Mononuclear cell (primary cell): Measurements from ENCODE around the gene MAFG. TPM values are rescaled to one million over a fixed set of nuclear protein-coding genes. Genes with fewer than 3 reads are reported as not detected.
A peak's percentile ranks its signal among the peaks of the same experiment; 100 is the strongest.

Source experiments
- H3K27me3 ChIP-seq: 2 replicates; pipeline ENCODE4 v1.6.0; 2011; ENCODE audit warnings: low read length, control low read depth; ENCODE audit not compliant: insufficient read depth
- H3K4me1 ChIP-seq: 2 replicates; pipeline ENCODE4 v1.5.1; 2011; ENCODE audit warnings: mild to moderate bottlenecking, low read length, control low read depth; ENCODE audit not compliant: insufficient read depth
- H3K4me3 ChIP-seq: 2 replicates; pipeline ENCODE4 v1.5.1; 2011; ENCODE audit warnings: mild to moderate bottlenecking, low read length, moderate library complexity
- H3K9me3 ChIP-seq: 2 replicates; pipeline ENCODE4 v1.5.1; 2011; ENCODE audit warnings: low read depth, mild to moderate bottlenecking, control low read depth, low read length
- total RNA-seq: library from RNA; depleted of rRNA; stranded (reverse); fragments of >200 nt; gene quantifications from one replicate; pipeline ENCODE4 v1.2.3, GENCODE V29; 2012

The MAFG gene
- total RNA-seq, 1 donor = 14.9 TPM

DNA sequence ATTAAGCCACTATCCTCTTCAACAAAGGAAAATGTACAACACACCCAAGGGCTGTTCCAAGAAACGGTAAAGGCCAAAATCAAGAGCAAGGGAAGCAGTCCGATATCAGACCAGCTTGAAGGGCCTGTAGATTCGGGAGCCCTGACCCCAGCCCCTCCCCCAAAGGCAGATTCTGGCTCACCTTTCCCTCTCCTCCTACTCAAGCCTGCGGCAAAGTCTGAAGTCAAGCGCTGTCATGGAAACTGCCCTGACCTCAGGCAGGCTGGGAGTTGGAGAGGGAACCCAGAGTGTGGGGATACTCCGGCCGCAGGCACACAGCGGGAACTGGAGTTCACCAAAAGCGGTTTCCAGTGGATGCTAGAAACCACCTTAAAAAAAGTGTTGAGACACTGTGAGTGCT, 37.9 kb downstream of the MAFG start:
- no peaks in the 10 kb centered on the region for H3K9me3 ChIP-seq
- no peaks in the 10 kb centered on the region for H3K27me3 ChIP-seq
- H3K4me1 ChIP-seq = peaks cover 22% of the 10 kb centered on the region
- no peak overlapping the region for H3K4me3 ChIP-seq

- H3K4me1 ChIP-seq = peaks cover 22% of the 10 kb centered on the region
- H3K9me3 ChIP-seq = no peaks in the 10 kb centered on the region
- H3K4me3 ChIP-seq = no peak overlapping the region
- no peaks in the 10 kb centered on the region for H3K27me3 ChIP-seq
These were observed 38.4 kb downstream of the MAFG start for GRCh38 chr17:81888988-81889595.

DNA sequence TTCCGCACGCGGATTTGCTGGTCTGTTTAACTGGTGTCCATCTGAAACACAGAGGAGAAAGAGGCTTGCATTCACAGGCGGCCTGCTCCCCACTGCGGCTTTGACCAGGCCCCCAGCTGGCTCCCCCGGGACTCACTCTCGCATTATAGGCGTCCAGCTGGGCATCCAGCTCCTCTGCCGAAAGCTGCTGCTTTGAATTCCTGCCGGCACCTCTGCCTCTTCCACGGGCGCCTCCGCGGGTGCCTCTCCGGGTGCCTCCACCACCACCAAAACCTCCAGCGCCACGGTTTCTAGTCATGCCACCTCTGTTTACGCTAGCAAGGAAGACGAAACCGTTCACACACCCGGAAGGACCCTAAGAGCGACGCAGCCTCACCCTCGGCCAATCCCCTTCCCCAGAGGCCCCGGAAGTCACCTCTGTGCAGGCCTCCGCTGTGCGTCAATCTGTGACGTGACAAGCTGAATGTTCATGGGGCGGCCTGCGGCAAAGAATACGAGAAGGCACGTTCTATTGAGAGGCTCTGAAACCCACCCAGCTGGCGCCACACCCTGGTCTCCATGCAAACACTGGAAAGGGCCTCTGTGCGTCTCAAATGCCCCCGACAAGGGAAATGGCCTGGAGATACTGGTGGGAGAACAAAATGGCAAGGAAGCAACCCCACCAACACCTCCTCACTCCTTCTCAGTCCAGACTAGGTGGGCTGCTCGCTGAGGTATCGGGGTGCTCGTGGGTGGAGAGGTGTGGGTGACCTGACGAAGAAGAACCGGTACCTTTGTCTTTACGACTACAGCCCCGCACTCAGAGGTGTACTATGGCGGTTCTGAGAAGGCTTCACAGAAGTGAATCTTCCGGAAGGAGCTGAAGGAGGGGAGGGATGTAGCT, 39.2 kb downstream of the MAFG start:
- H3K4me1 ChIP-seq = peaks cover 22% of the 10 kb centered on the region
- H3K9me3 ChIP-seq = no peaks in the 10 kb centered on the region
- H3K27me3 ChIP-seq = no peaks in the 10 kb centered on the region
- no peak overlapping the region for H3K4me3 ChIP-seq

DNA sequence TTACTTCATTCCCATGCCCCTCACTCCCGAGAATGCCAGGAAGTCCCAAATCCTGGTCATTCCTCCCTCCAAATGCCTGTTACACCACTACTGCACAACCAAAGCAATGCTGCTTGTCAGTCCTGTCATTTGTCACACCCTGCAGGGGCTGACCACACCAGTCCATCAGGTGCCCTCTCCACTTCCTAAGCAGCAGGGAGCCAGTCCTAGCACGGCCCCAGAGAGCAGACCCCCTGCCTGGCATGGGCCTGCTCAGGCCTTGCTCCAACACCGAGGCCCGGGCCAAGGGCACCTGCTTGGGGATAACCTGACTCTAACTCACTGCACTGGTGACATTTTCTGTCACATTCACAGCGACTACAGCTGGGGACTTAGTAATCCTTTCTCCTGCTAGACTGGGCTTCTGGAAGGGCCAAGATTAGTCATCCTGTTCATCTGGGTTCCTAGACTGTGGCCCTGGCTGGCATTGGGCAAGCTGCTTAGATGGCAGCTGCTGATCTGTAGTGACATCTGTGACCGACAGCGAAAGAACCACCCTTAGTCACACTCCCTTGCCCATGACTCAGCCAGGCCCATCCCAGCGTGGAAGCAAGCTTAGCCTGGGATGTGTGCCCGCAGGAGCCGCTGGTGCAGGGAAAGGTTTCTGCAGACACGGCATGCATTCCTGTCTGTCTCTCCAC, 41.5 kb downstream of the MAFG start:
- no peaks in the 10 kb centered on the region for H3K9me3 ChIP-seq
- H3K4me1 ChIP-seq = peaks cover 13% of the 10 kb centered on the region
- no peak overlapping the region for H3K4me3 ChIP-seq
- no peaks in the 10 kb centered on the region for H3K27me3 ChIP-seq

DNA sequence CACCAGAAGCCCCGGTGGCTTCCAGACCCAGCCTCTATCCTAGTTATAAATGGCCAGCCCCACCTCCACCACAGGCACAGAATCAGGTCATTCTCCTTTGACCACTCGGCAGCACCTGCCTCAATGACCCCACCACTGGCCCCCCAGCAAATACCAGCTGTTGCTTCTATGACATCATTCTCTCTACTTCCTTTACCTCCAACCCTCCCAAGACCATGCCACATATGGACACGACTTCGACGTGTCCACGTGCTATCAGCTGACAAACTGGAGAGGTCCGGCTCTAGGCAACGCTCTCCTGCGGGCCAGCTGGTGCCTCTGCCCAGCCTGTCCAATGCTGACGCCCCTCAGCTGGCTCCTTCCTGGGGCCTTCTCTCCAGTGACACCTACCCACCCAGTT, 42.1 kb downstream of the MAFG start:
- Histone ChIP-seq H3K9me3 (no peaks in the 10 kb centered on the region), H3K4me3 (no peak overlapping the region)

DNA sequence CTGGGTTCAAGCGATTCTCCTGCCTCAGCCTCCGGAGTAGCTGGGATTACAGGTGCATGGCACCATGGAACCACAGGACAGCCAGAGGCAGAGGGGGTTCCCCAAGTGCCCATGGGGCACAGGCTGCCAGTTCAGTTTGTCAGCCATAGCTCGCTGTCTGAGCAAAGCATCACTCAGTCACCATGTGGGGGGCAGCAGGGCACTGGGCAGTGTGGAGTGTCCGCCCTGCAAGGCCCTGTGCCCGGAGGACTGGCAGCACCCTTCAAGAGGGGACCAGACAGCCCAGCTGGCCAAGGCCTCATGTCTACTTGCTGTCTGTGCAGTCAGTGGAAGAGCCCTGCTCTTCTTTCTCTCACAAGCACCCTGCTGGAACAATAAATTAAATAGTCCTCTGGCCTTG, 42.6 kb downstream of the MAFG start:
- no peak overlapping the region for H3K4me3 ChIP-seq
- H3K27me3 ChIP-seq = no peaks in the 10 kb centered on the region
- H3K9me3 ChIP-seq = no peaks in the 10 kb centered on the region
- peaks cover 4% of the 10 kb centered on the region for H3K4me1 ChIP-seq

More for the DNA sequence above, 42.1 kb downstream of the MAFG start:
- no peaks in the 10 kb centered on the region for H3K27me3 ChIP-seq
- H3K4me1 ChIP-seq = peaks cover 9% of the 10 kb centered on the region

- H3K27me3 ChIP-seq = no peaks in the 10 kb centered on the region
- no peak overlapping the region for H3K4me3 ChIP-seq
- no peaks in the 10 kb centered on the region for H3K9me3 ChIP-seq
- no peaks in the 10 kb centered on the region for H3K4me1 ChIP-seq
These were observed 43.0 kb downstream of the MAFG start for GRCh38 chr17:81884520-81884919.

- Histone ChIP-seq H3K27me3 (no peaks in the 10 kb centered on the region), H3K4me1 (no peaks in the 10 kb centered on the region), H3K4me3 (no peak overlapping the region), H3K9me3 (no peaks in the 10 kb centered on the region)
These were observed 48.4 kb downstream of the MAFG start for GRCh38 chr17:81879121-81879520.

DNA sequence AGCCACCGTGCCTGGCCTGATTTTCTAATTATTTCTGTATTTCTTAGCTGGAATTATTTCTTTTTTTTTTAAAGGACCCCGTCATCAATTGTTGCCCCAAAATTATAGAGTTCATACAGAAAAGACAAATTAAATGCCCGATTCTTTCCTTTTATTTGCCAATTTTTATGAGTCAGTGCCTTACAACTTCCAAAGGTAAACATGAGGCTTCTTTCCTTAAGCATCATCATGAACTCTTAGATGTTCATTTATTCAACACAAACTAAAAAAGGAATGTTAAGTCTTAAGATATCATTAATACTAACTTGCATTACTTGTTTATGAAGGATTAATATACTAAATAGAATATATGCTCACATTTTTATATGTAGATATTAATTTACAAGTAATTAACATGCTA, 49.2 kb downstream of the MAFG start:
- Histone ChIP-seq H3K4me3 (no peak overlapping the region), H3K9me3 (no peaks in the 10 kb centered on the region), H3K4me1 (no peaks in the 10 kb centered on the region), H3K27me3 (no peaks in the 10 kb centered on the region)

DNA sequence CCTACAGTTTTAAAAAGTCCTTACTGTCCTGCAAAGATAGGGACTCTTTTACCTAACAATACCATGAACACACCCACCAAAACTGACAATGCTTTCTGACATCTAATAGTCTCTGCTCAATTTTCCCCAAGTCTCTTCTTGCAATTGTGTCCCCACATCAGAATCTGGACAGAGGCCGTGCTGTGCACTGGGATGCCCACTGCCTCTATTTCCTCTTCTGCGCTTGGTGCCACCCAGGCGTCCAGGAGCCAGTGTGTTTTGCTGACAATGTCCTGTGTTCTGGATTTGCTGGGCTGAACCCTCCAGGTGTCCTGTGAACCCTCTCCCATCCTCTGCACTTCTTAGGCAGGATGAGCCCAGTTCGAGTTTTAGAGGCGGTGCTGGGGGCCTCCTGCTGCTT, 50.0 kb downstream of the MAFG start:
- H3K4me1 ChIP-seq = peaks cover 7% of the 10 kb centered on the region
- no peak overlapping the region for H3K4me3 ChIP-seq
- H3K27me3 ChIP-seq = no peaks in the 10 kb centered on the region
- no peaks in the 10 kb centered on the region for H3K9me3 ChIP-seq

GRCh38 chr17:81871387-81872230, 55.9 kb downstream of the MAFG start:
- Histone ChIP-seq H3K4me1 (peaks cover 56% of the 10 kb centered on the region), H3K27me3 (no peaks in the 10 kb centered on the region), H3K4me3 (peak overlapping the region; percentile 85), H3K9me3 (no peaks in the 10 kb centered on the region)

GRCh38 chr17:81870981-81871386, 56.6 kb downstream of the MAFG start, which contains the start of gene ARHGDIA:
Gene ARHGDIA, minus strand, starts transcription at chr17:81871337. Its CDS starts 1,407 bp downstream, at chr17:81869930.
- Histone ChIP-seq H3K27me3 (no peaks in the 10 kb centered on the region), H3K4me1 (peaks cover 61% of the 10 kb centered on the region), H3K9me3 (no peaks in the 10 kb centered on the region), H3K4me3 (peak within 1 kb of the TSS; percentile 87)

GRCh38 chr17:81870131-81870980, 57.2 kb downstream of the MAFG start:
- H3K9me3 ChIP-seq = no peaks in the 10 kb centered on the region
- H3K4me1 ChIP-seq = peaks cover 61% of the 10 kb centered on the region
- no peaks in the 10 kb centered on the region for H3K27me3 ChIP-seq
- H3K4me3 ChIP-seq = peak overlapping the region; percentile 87
